ENCODE results near the gene ORAI2. TPM values are rescaled to one million over a fixed set of nuclear protein-coding genes. Genes with fewer than 3 reads are reported as not detected.
A peak's percentile ranks its signal among the peaks of the same experiment; 100 is the strongest.
"Not testable (repeated sequence)": the region's sequence is repeated elsewhere in the genome, so short reads cannot be mapped to it uniquely, and the experiment has no call there.

ORAI2 gene
- total RNA-seq, 2 experiments from 2014 or later: 58.1 to 73.7 TPM

DNA sequence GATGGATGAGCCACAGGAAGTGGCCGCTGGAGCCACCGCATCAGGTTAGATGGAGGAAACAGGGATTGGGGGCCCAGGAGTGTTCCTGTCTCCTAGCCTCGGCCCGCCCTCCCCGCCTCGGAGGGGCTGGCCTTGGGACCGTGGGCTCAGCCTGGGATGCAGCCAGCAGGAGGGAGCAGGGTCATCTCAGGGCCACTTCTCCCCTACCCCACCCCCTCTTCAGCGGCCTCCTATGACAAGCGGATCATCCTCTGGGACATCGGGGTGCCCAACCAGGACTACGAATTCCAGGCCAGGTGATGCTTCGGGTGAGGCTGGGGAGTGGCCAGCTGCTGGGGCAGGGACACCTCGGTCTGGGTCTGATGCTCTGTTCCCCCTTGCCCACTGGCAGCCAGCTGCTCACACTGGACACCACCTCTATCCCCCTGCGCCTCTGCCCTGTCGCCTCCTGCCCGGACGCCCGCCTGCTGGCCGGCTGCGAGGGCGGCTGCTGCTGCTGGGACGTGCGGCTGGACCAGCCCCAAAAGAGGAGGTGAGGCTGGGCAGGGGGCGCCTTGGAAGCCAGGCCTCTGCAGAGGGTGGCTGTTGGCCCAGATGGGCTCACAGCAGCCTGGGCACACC lies 36.1 kb downstream of the ORAI2 start:
- CTCF ChIA-PET: no interaction called here
- no peaks in the 10 kb centered on the region for H3K27me3 Mint-ChIP-seq
- peaks cover 11% of the 10 kb centered on the region for H3K4me1 Mint-ChIP-seq
- no peaks in the 10 kb centered on the region for H3K36me3 Mint-ChIP-seq
- DNase-seq (no peak), ATAC-seq (no peak)
- no peaks in the 10 kb centered on the region for H3K9me3 Mint-ChIP-seq (ENCODE audit: low read depth)
- no peak overlapping the region for H3K4me3 Mint-ChIP-seq
- no peak overlapping the region for H3K27ac Mint-ChIP-seq

DNA sequence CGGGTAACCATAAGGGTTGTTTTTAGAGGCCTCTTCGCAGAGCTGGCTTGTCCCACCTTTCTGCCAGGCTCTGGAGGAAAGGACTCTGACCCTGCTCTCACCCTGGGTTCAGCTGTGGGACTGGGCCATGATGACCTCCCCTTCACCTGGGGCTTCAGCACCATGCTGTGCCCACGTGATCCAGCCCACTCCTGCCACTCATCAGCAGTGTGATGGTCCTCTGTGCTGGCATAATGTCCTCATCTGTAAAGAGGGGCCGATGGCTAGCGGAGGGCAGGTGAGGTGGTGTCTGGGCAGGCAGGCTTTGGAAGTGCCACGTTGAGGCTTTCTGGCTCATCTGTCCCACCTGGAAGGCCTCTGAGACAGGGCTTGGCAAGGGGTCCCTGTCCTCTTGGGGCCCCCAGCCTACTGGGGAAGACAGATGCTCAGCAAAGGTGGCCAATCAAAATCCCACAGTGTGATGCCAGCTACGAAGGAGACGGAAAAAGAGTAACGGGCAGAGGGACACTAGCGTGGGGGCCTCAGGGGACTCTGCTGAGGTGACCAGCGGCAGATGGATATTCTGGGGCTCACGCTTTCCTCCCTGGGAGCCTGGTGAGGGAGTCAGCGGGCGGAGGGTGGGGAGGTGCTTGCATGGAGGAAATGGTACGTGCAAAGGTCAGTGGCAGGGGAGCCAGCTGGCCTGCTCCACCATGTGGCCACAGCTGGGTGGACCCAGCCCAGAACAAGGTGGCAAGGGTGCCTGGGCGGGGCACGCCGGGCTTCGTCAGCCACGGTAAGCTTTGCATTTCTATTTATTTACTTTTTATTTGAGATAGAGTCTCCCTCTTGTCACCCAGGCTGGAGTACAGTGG lies 36.8 kb downstream of the ORAI2 start:
- H3K4me1 Mint-ChIP-seq: peaks cover 11% of the 10 kb centered on the region
- H3K27me3 Mint-ChIP-seq: no peaks in the 10 kb centered on the region
- no peak overlapping the region for H3K27ac Mint-ChIP-seq
- H3K36me3 Mint-ChIP-seq: no peaks in the 10 kb centered on the region
- CTCF ChIA-PET: interaction anchor here (1.8 kb wide), 1 partner anchor 20 kb away, joined by 3 read pairs; no protein-coding TSS in a partner anchor
- DNase-seq (no peak), ATAC-seq (no peak)
- no peak overlapping the region for H3K4me3 Mint-ChIP-seq
- H3K9me3 Mint-ChIP-seq (ENCODE audit: low read depth): no peaks in the 10 kb centered on the region

DNA sequence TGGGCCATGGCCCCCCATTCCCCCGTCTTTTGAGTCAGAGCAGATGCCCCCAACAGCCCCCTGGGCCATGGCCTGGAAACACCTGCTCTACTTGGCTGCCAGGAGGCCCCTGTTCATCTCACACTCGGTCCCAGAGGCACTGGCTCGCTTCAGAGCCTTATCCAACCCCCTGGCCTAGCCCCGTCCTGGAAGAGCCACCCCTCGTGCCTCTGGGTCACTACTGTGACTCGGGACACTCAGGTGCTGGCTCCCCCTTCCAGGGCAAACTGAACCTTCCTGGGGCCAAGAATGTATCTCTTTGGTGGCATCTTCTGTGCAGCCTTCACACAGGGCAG lies 38.4 kb downstream of the ORAI2 start:
- H3K9me3 Mint-ChIP-seq (ENCODE audit: low read depth): no peaks in the 10 kb centered on the region
- CTCF ChIA-PET: interaction anchor here (0.9 to 1.8 kb wide), 2 partner anchors 19 to 21 kb away, joined by 3 read pairs; no protein-coding TSS in a partner anchor
- ATAC-seq: no peak
- H3K4me3 Mint-ChIP-seq: no peak overlapping the region
- no peak overlapping the region for H3K27ac Mint-ChIP-seq
- H3K27me3 Mint-ChIP-seq: no peaks in the 10 kb centered on the region
- H3K4me1 Mint-ChIP-seq: peaks cover 1% of the 10 kb centered on the region
- no peak for DNase-seq
- no peaks in the 10 kb centered on the region for H3K36me3 Mint-ChIP-seq

DNA sequence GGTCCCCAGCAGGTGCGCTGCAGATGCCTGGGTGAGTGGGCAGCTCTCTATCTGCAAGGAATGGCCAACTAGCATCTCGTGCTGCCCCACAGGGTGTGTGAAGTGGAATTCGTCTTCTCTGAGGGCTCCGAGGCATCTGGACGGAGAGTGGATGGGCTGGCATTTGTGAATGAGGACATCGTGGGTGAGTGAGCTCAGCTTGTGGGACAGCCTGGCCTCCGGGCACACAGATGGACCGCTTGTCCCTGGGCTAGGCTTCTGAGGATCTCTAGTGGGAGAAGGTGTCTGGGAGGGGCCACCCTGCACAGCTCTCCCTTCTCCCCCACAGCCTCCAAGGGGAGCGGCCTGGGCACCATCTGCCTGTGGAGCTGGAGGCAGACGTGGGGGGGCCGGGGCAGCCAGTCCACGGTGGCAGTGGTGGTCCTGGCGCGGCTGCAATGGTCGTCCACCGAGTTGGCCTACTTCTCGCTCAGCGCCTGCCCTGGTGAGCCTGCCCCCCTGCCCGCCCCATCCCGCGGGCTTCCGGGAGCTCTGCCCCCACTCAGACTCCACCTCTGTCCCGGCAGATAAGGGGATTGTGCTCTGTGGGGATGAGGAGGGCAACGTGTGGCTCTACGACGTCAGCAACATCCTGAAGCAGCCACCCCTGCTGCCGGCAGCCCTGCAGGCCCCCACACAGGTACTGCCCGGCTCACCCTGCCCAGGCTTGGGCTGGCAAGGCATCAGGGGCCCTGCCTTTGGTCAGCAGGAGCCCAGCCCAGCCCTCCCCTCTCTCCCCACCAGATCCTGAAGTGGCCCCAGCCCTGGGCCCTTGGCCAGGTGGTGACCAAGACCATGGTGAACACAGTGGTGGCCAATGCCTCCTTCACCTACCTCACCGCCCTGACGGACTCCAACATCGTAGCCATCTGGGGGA lies 39.0 kb downstream of the ORAI2 start:
- Mint-ChIP-seq H3K36me3 (no peaks in the 10 kb centered on the region), H3K4me3 (no peak overlapping the region), H3K4me1 (no peaks in the 10 kb centered on the region), H3K9me3 (ENCODE audit: low read depth) (no peaks in the 10 kb centered on the region), H3K27me3 (no peaks in the 10 kb centered on the region), H3K27ac (no peak overlapping the region)
- CTCF ChIA-PET: interaction anchor here (0.9 kb wide), 1 partner anchor 20 kb away, joined by 3 read pairs; no protein-coding TSS in a partner anchor
- DNase-seq (no peak), ATAC-seq (no peak)

DNA sequence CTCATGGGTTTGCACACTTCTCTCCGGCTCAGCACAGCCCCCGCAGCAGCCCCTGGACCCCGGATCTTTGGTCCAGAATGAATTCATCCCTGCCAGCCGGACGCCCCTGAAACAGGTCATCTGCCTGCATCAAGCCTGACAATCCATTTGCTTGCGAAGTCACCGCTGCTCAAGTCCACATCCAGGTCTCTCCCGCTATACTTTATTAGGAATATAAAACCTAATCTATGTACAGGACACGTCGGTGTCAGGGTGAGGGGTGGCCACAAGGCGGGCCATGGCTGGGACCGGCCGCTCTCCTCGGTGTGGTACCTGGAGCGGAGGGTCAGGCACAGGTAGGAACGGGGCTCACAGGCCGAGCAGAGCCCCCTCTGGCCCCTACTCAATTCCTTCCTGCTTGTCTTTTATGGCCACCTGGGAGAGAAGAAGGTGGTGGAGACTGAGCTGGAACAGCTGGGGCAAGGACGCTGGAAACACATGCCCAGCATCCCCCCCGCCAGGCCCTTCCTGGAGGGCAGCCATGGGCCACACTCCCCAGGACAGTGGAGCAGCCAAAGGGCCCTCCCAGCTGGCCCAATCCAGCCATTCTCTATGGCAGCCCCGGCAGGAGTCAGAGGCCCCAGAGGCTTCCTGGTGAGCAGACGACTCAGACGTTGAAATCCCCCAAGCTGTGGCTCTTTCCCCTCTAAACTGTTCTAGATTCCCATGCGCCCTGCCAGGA lies 40.1 kb downstream of the ORAI2 start:
- no peak overlapping the region for H3K27ac Mint-ChIP-seq
- no peaks in the 10 kb centered on the region for H3K36me3 Mint-ChIP-seq
- DNase-seq (peak; percentile 39), ATAC-seq (no peak)
- H3K27me3 Mint-ChIP-seq: no peaks in the 10 kb centered on the region
- no peaks in the 10 kb centered on the region for H3K4me1 Mint-ChIP-seq
- no peaks in the 10 kb centered on the region for H3K9me3 Mint-ChIP-seq (ENCODE audit: low read depth)
- CTCF ChIA-PET: no interaction called here
- no peak overlapping the region for H3K4me3 Mint-ChIP-seq

DNA sequence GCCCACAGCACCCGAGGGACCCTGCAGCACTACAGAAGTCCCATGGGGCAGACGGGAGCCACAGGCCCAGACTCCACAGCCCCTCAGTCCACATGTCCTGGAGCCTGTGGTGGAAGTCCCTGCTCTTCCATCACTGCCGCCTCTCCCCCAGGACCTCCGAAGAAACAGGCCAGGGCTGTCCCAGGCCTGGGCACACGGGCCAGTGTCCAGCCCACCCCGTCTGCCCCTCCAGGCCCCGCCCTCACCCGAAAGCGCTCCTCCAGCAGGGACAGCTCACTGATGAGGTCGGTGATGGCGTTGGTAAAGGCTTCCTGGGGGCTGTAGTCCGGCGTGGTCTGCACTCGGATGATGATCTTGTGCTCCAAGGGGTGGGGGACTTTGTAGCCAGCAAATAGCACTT lies 40.7 kb downstream of the ORAI2 start:
- H3K36me3 Mint-ChIP-seq; H3K9me3 Mint-ChIP-seq (ENCODE audit: low read depth); H3K4me3 Mint-ChIP-seq; H3K27ac Mint-ChIP-seq; CTCF ChIA-PET; ATAC-seq; H3K27me3 Mint-ChIP-seq; H3K4me1 Mint-ChIP-seq: not testable (repeated sequence)
- DNase-seq: peak; percentile 25

DNA sequence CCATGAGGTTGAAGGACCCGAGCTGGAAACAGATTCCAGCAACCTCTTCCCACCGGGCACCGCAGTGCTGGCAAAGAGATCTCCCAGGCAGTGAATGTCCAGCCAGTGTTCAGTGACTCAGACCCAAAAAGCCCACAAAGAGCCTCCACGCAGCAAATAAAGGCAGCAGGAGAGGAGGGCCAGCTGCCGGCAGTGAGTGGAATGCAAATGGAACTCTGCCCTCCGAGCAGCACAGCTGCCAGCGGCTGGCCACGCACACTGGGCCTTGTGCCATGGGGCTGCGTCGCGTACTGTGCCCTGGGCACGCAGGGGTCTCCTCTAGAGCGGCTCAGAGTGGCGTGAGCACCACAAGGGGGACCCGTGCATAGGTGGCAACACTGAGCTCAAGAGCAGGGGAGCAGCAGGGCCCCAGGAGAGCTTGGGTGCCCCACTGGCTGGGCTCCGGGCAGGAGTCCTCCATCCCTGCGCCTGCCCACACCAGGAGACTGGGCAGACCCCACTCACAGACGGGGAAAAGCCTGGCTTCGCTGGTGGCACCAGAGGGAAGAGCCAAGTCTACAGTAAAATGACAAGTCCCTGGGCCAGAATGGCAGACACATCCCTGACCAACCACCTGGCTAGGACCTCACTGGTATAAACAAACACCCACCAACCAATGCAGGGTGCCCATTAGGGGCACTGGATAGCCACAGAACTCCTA lies 41.5 kb downstream of the ORAI2 start:
- not testable (repeated sequence) for DNase-seq

DNA sequence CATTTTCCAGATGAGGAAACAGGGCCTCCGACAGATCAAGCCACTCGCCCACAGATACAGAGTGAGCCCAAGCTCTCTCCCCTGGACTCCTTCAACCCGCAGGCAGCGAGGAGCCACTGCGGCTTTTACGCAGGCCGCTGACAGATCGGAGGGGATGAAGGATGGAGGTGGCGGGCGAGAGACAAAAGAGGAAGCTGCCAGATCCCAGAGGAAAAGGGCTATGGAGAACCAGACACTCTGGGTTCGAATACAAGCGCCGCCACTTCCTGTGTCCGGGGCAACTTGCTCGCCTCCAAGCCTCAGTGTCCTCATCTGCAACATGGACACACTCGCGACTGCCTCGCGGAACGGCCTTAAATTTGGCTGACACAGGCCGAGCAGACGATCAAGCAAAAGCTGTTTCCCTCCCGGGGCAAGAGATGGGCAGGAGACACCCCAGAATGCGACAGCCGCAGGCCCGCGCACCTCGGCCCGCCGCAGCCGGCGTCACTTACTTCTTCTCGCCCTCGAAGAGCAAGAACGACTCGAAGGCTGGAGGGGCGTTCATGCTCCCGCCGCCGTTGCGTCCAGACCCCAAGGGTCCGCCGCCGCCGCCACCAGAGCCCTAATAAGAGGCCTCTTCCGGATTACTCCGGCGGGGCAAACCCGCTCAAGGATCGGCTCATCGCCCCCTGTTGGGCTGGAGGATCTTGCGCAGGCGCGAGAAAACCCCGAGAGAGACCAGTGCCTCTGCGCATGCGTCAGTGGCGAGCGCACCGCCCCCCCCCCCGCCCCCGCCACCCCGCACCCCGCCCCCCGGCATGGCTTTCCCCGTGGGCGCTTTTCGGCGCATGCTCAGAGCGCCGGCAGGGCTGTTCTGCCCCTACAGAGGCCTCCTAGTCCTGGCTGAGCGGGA lies 45.2 kb downstream of the ORAI2 start, which contains the start of gene POLR2J:
POLR2J (minus strand) TSS at position 609 of the 895 bp plus-strand sequence; CDS start at position 547, 62 bp downstream.
- CTCF ChIA-PET; H3K9me3 Mint-ChIP-seq (ENCODE audit: low read depth); H3K4me1 Mint-ChIP-seq; H3K27me3 Mint-ChIP-seq; H3K36me3 Mint-ChIP-seq: not testable (repeated sequence)
- Mint-ChIP-seq H3K27ac (peak within 1 kb of the TSS; percentile 88), H3K4me3 (peak within 1 kb of the TSS; percentile 83)
- DNase-seq (peak; percentile 87), ATAC-seq (peak; percentile 93)

More for the DNA sequence above, 41.5 kb downstream of the ORAI2 start:
- H3K27ac Mint-ChIP-seq; ATAC-seq; H3K4me1 Mint-ChIP-seq; H3K9me3 Mint-ChIP-seq (ENCODE audit: low read depth); H3K27me3 Mint-ChIP-seq; H3K4me3 Mint-ChIP-seq; H3K36me3 Mint-ChIP-seq; CTCF ChIA-PET: not testable (repeated sequence)

DNA sequence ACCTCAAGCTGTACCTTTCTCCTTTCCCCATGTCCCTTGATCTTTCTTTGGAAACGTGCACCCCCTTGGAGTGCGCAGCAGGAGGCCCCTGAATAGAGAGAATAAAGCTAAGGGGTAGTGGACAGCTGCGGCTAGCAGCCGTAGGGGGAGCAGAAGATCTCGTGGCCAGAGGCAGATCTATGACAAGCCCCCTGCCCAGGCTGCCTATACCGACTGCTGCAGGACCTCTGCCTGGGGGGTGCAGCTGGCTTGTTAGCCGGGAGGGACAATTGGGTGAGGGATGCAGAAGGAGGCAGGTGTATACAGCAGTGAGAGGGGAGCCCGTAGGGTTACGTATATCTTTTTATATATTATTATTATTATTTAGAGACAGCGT lies 45.8 kb downstream of the ORAI2 start:
- H3K4me1 Mint-ChIP-seq; DNase-seq; CTCF ChIA-PET; H3K36me3 Mint-ChIP-seq; H3K9me3 Mint-ChIP-seq (ENCODE audit: low read depth); H3K4me3 Mint-ChIP-seq; H3K27ac Mint-ChIP-seq; H3K27me3 Mint-ChIP-seq: not testable (repeated sequence)
- peak; percentile 11 for ATAC-seq

DNA sequence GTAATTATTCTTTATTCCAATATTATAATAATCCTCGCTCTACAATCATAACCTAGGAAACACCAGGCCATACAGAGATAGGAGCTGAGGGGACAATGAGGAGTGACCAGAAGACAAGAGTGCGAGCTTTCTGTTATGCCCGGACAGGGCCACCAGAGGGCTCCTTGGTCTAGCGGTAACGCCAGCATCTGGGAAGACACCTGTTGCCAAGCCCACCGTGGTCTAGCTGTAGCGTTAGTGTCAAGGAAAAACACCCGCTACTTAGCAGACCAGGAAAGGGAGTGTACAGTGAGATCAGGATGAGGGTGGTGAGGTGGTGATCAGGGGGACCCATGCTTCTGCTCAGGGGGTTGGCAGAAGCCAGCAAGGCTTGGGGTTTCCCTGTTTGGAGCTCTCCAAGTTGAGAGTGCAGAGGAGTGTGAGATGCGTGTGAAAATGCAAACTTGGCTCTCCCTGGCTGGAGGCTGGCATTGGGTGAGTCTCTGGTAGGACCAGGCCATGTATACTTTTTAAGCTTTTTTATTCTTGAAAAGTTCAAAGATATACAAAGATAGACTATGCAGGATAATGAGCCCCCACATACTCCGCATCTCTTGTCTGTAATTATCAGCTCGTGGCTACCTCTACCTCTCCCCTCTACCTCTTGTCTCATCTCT lies 46.7 kb downstream of the ORAI2 start:
- H3K36me3 Mint-ChIP-seq; H3K4me3 Mint-ChIP-seq; H3K9me3 Mint-ChIP-seq (ENCODE audit: low read depth); H3K27ac Mint-ChIP-seq; H3K27me3 Mint-ChIP-seq; ATAC-seq; CTCF ChIA-PET; H3K4me1 Mint-ChIP-seq: not testable (repeated sequence)
- DNase-seq: peak; percentile 46

DNA sequence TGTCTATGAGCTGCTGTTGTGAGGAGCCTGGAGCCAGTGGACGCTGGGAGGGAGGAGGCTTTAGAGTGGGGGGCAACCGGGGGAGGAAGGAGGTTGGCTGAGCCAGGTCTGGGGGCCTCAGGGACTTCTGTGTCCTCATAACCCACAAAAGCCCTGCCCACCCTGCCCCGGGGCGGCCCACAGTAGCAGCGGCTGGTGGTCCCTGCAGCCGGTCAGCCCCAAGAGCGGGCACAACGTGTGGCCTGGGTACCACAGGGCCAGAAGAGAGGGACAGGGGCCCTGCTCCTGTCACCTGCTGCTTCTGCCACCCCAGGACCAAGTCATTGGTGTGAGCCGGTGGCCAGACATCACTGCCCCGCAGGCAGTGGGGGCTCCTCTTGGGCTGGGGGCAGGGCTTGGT lies 48.6 kb downstream of the ORAI2 start:
- DNase-seq; H3K4me1 Mint-ChIP-seq; H3K4me3 Mint-ChIP-seq; H3K27me3 Mint-ChIP-seq; H3K27ac Mint-ChIP-seq; H3K36me3 Mint-ChIP-seq; ATAC-seq; H3K9me3 Mint-ChIP-seq (ENCODE audit: low read depth); CTCF ChIA-PET: not testable (repeated sequence)
